C4-2B (cell line): ENCODE measurements around the gene SLC2A13.
"Not testable (repeated sequence)": the region's sequence is repeated elsewhere in the genome, so short reads cannot be mapped to it uniquely, and the experiment has no call there.

ENCODE experiments used
- H3K27ac ChIP-seq: fragments of 450-650 bp; 2 replicates; pipeline ENCODE4 v1.5.1; 2017
- ZFX ChIP-seq: fragments of 450-650 bp; IDR thresholded peaks from 2 replicates; pipeline ENCODE4 v1.6.1; 2017
- TF ChIP-seq, protein P1 (sequence below): fragments of 450-650 bp; conservative IDR thresholded peaks from 2 replicates; pipeline ENCODE4 v1.5.1; 2017; ENCODE audit warnings: mild to moderate bottlenecking

The SLC2A13 gene

DNA sequence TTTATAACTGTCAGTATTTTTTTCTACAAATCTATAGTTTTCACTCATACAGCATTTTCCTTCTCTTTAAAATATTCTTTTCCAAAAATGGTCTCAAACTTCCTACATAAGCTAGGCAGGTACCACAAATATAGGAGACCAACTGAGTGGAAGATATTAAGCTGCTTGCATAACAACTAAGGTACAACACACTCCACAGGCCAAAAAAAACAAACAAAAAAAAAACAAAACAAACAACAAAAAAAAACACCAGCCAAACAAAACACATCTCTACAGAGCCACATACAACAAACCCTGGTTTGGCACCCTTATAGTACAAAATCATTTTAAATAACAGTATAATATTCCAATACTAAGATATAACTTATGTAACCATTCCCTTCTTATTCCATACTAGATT is 50.1 kb downstream of the SLC2A13 start:
- no peak overlapping the region for H3K27ac ChIP-seq
- TF ChIP-seq ZFX = no peak
- TF ChIP-seq, protein P1, sequence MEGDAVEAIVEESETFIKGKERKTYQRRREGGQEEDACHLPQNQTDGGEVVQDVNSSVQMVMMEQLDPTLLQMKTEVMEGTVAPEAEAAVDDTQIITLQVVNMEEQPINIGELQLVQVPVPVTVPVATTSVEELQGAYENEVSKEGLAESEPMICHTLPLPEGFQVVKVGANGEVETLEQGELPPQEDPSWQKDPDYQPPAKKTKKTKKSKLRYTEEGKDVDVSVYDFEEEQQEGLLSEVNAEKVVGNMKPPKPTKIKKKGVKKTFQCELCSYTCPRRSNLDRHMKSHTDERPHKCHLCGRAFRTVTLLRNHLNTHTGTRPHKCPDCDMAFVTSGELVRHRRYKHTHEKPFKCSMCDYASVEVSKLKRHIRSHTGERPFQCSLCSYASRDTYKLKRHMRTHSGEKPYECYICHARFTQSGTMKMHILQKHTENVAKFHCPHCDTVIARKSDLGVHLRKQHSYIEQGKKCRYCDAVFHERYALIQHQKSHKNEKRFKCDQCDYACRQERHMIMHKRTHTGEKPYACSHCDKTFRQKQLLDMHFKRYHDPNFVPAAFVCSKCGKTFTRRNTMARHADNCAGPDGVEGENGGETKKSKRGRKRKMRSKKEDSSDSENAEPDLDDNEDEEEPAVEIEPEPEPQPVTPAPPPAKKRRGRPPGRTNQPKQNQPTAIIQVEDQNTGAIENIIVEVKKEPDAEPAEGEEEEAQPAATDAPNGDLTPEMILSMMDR = no peak

DNA sequence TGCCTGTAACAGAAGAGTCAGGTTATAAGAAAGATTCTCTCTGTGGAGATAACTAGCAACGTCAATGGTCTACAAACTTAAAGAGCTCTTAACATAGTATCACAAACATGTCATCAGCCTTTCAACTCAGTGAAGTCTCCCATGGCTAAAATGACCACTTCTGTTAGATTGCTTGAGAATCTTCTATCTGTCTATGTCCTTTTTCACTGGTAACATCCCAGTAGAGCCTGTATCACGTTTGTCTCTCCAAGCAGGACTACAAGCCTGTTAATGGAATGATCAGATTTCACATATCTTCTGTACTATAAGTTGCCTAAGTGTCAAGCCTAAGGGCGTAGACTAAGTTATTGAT is 50.7 kb downstream of the SLC2A13 start:
- TF ChIP-seq, protein P1 = no peak
- TF ChIP-seq ZFX = no peak
- no peak overlapping the region for H3K27ac ChIP-seq

DNA sequence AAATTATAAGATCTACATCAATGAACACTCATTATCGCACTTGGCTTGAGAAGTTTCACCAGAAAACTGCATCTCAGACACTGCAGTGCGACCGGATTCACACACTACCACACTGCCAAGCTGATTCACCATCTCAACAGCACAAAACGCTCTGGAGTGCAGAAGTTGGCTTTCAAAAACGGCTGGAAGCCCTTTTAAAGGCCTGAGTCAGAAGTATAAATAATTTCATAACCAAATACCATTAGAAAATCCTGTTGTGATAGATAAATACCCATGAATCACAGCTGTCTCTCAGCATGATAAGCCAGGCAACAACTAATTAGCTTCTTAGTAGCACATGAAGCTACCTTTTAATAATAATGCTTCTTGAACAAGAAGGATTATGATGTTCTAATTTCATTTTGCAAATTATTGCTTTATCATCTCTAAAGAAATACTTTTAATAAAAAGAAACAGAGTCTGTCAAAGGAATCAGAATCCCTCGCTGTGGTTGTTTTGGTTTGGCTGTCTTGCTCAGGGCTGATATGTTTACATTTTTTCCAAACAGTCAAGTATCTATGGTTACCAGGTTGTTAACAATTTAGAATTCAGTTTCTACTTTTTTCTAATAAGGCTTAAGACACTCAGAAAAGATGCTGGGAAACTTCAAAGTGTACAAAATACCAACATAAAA is 51.2 kb downstream of the SLC2A13 start:
- no peak for TF ChIP-seq ZFX
- TF ChIP-seq, protein P1 = no peak
- H3K27ac ChIP-seq = no peak overlapping the region

GRCh38 chr12:40049268-40049667 is 56.6 kb downstream of the SLC2A13 start:
- no peak for TF ChIP-seq ZFX
- TF ChIP-seq, protein P1 = no peak
- H3K27ac ChIP-seq = no peak overlapping the region

GRCh38 chr12:40047002-40047401 is 58.9 kb downstream of the SLC2A13 start:
- not testable (repeated sequence) for H3K27ac ChIP-seq

DNA sequence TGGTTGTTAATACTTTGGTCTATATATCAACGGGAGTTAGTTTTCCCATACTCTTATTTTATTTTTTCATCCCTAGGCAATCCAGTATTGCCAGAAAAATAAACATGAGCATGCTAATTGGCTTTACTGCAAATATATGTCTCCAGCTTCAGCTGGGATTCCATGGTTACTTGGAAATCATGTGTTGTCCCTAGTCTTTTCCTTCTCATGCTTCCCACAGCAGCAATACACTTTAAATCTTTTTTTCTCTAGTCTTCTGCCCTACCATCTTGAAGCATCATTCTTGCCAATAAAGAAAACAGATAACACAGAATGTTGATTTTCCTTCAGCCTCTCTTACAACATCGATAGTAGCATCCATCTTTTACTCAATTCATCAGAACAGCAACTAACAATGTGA is 60.2 kb downstream of the SLC2A13 start:
- H3K27ac ChIP-seq = no peak overlapping the region
- TF ChIP-seq, protein P1 = no peak
- no peak for TF ChIP-seq ZFX

- no peak overlapping the region for H3K27ac ChIP-seq
Measured at GRCh38 chr12:40044396-40044795, 61.5 kb downstream of the SLC2A13 start.

More at GRCh38 chr12:40044396-40044795, 61.5 kb downstream of the SLC2A13 start:
- no peak for TF ChIP-seq ZFX
- TF ChIP-seq, protein P1 = no peak
